Measurements from ENCODE around the gene PSMA3. TPM values are rescaled to one million over a fixed set of nuclear protein-coding genes. Genes with fewer than 3 reads are reported as not detected.
"Not testable (repeated sequence)": the region's sequence is repeated elsewhere in the genome, so short reads cannot be mapped to it uniquely, and the experiment has no call there.

The PSMA3 gene
- total RNA-seq, 4 donors from 2014 or later: 73.6 to 157 (median 119) TPM

DNA sequence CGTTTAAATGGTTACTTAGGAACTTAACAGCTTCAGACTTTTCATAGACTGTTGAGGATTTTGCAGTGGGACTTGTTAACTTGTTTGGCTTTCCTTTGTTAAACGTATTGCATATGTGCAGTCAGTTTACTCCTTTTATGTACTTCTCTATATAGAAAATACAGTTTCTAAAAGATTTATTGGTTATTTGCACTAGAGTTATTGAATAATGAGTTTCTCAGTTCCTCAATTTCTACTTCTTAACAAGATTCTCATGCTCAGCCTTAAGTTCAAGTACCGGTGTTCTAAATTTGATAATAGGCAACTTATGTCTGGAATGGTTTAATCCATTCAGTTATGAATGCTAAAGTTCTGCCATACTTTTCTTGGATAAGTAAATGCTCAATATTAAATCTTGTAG is 919 bp downstream of the PSMA3 start:
- Histone ChIP-seq H3K4me3 (peak overlapping the region; percentile 69 to 93 (median 85)), H3K27ac (peak overlapping the region; percentile 93 to 98 (median 96)), H3K9me3 (no peaks in the 10 kb centered on the region), H3K4me1 (peaks cover 5 to 42% (median 20%) of the 10 kb centered on the region in 3 donors), H3K27me3 (no peaks in the 10 kb centered on the region), H3K36me3 (peaks cover 0 to 31% (median 3%) of the 10 kb centered on the region in 3 donors)
- intact Hi-C loops (cut with DNase I): no loop called here
- 2 to 4% methylated on average over 3 of the region's 3 CpGs for WGBS, 2 donors
- TF ChIP-seq POLR2A (IDR thresholded peaks at IDR 0.05): no peak
- TF ChIP-seq, protein P1, sequence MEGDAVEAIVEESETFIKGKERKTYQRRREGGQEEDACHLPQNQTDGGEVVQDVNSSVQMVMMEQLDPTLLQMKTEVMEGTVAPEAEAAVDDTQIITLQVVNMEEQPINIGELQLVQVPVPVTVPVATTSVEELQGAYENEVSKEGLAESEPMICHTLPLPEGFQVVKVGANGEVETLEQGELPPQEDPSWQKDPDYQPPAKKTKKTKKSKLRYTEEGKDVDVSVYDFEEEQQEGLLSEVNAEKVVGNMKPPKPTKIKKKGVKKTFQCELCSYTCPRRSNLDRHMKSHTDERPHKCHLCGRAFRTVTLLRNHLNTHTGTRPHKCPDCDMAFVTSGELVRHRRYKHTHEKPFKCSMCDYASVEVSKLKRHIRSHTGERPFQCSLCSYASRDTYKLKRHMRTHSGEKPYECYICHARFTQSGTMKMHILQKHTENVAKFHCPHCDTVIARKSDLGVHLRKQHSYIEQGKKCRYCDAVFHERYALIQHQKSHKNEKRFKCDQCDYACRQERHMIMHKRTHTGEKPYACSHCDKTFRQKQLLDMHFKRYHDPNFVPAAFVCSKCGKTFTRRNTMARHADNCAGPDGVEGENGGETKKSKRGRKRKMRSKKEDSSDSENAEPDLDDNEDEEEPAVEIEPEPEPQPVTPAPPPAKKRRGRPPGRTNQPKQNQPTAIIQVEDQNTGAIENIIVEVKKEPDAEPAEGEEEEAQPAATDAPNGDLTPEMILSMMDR (IDR thresholded peaks at IDR 0.05): no peak
- DNase-seq: no peak

DNA sequence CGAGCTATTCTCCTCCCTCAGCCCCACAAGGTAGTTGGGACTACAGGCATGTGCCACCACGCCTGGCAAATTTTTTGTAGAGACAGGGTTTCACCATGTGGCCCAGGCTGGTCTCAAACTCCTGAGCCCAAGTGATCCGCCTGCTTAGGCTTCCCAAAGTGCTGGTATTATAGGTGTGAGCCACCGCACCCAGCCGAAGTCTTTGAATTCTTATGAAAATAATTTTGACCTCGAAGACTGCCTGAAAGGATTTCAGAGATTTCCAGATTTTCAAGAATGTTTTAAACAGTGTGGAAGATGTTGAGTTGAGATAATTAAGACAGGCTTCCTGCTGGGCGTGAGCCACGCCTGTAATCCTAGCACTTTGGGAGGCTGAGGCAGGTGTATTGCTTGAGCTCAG is 5.0 kb downstream of the PSMA3 start:
- no peak overlapping the region for H3K4me3 ChIP-seq
- no peak for DNase-seq
- WGBS, 2 donors: 92 to 95% methylated on average over 7 to 8 of the region's 8 CpGs
- intact Hi-C loops (cut with DNase I): no loop called here
- TF ChIP-seq, protein P1 (IDR thresholded peaks at IDR 0.05): no peak
- no peak for TF ChIP-seq POLR2A (IDR thresholded peaks at IDR 0.05)
- H3K27ac ChIP-seq: no peak overlapping the region
- no peaks in the 10 kb centered on the region for H3K27me3 ChIP-seq
- no peaks in the 10 kb centered on the region for H3K9me3 ChIP-seq
- H3K36me3 ChIP-seq: peaks cover 3 to 72% (median 4%) of the 10 kb centered on the region in 3 donors
- peaks cover 5 to 29% (median 17%) of the 10 kb centered on the region in 3 donors for H3K4me1 ChIP-seq

DNA sequence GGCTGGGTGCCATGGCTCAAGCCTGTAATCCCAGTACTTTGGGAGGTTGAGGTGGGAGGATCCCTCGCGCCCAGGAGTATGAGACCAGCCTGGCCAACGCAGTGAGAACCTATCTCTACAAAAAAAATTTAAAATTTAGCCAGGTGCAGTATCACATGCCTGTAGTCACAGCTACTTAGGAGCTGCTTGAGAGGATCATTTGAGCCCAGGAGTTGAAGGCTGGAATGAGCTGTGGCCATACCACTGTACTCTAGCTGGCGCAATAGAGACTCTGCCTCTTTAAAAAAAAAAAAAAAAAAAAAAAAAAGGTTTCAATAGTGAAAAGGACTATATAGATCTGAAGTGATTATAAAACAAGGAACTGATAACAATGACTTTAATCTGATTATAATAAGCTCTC is 13.5 kb downstream of the PSMA3 start:
- no peaks in the 10 kb centered on the region for H3K4me1 ChIP-seq
- H3K27ac ChIP-seq: no peak overlapping the region
- DNase-seq: no peak
- peaks cover 22 to 100% (median 34%) of the 10 kb centered on the region in 3 donors for H3K36me3 ChIP-seq
- intact Hi-C loops (cut with DNase I): no loop called here
- H3K27me3 ChIP-seq: no peaks in the 10 kb centered on the region
- WGBS, 2 donors: 95 to 97% methylated on average over 4 of the region's 4 CpGs
- no peak overlapping the region for H3K4me3 ChIP-seq
- H3K9me3 ChIP-seq: no peaks in the 10 kb centered on the region
- no peak for TF ChIP-seq POLR2A (IDR thresholded peaks at IDR 0.05)
- TF ChIP-seq, protein P1 (IDR thresholded peaks at IDR 0.05): no peak

DNA sequence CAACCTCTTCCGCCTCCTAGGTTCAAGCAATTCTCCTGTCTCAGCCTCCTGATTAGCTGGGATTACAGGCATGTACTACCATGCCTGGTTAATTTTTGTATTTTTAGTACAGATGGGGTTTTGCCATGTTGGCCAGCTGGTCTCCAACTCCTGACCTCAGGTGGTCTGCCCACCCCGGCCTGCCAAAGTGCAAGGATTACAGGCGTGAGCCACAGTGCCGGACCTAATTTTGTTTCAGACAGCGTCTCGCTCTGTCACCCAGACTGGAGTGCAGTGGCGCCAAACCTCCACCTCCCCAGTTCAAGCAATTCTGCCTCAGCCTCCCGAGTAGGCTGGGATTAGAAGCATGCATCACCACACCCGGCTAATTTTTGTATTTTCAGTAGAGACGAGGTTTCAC is 17.4 kb downstream of the PSMA3 start:
- H3K9me3 ChIP-seq; H3K4me1 ChIP-seq; H3K27ac ChIP-seq; H3K4me3 ChIP-seq; intact Hi-C loops (cut with DNase I); DNase-seq; H3K27me3 ChIP-seq: not testable (repeated sequence)
- WGBS, 2 donors: 90 to 96% methylated on average over 9 to 10 of the region's 10 CpGs
- H3K36me3 ChIP-seq: peaks cover 25 to 100% (median 37%) of the 10 kb centered on the region in 3 donors

DNA sequence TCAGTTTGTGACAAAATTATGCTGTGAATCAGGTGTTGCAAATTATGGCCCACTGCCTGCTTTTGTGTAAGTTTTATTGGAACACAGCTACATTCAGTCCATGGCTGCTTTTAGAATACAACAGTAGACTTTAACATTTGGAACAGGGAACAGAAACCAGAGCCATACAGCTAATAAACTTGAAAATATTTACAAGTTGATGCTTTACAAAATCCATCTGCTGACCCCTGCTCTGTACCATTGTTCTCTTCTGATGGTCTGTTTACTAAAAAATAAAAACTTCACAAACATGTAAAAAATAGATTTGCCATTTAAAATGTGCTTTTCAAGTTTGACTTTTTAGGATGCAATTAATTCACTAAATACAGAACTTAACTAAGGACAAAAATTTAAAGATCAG is 20.8 kb downstream of the PSMA3 start:
- no peaks in the 10 kb centered on the region for H3K9me3 ChIP-seq
- no peaks in the 10 kb centered on the region for H3K4me1 ChIP-seq
- H3K27ac ChIP-seq: no peak overlapping the region
- H3K27me3 ChIP-seq: no peaks in the 10 kb centered on the region
- intact Hi-C loops (cut with DNase I): no loop called here
- peaks cover 25 to 100% (median 40%) of the 10 kb centered on the region in 3 donors for H3K36me3 ChIP-seq
- no peak for DNase-seq
- no peak overlapping the region for H3K4me3 ChIP-seq
- TF ChIP-seq POLR2A (IDR thresholded peaks at IDR 0.05): no peak
- TF ChIP-seq, protein P1 (IDR thresholded peaks at IDR 0.05): no peak

DNA sequence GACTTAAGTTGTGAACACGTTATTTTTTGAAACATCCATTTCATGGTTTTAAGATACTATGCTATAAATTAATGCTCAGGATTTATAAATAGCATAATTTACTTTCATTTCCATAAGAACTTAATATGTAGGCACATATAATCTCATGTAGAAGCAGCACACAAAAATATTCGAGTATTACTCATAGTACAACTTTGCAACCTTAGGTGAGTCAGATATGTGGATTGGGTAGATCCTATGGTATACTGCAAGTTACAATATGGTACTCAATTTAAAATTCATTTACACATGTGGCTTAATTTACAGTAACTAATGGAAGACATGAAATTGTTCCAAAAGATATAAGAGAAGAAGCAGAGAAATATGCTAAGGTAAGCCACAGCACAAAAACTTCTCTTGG is 26.0 kb downstream of the PSMA3 start:
- no peak for DNase-seq
- no peak for TF ChIP-seq POLR2A (IDR thresholded peaks at IDR 0.05)
- TF ChIP-seq, protein P1 (IDR thresholded peaks at IDR 0.05): no peak
- Histone ChIP-seq H3K27ac (no peak overlapping the region), H3K4me3 (no peak overlapping the region), H3K9me3 (no peaks in the 10 kb centered on the region), H3K27me3 (no peaks in the 10 kb centered on the region), H3K36me3 (peaks cover 8 to 92% (median 28%) of the 10 kb centered on the region in 3 donors), H3K4me1 (peaks cover 0 to 9% (median 3%) of the 10 kb centered on the region in 3 donors)
- intact Hi-C loops (cut with DNase I): no loop called here
- WGBS, 2 donors: 72 to 76% methylated on average over 2 of the region's 2 CpGs
